Activated T-cell treated with anti-CD3 and anti-CD28 coated beads for 24 hours (primary cell): Measurements from ENCODE around the gene DCTN3.

Source experiments
- DNase-seq: peaks from one replicate; pipeline ENCODE4 v3.0.0-alpha.2; 2020; ENCODE audit warnings: low read depth

Gene DCTN3

GRCh38 chr9:34590381-34591247, 29.7 kb downstream of the DCTN3 start:
- no peak for DNase-seq

- no peak for DNase-seq
These were observed 30.5 kb downstream of the DCTN3 start, which contains the start of gene CNTFR for GRCh38 chr9:34589636-34590380. CNTFR (minus strand) TSS chr9:34589724; CDS start chr9:34568981, 20,743 bp downstream.

DNA sequence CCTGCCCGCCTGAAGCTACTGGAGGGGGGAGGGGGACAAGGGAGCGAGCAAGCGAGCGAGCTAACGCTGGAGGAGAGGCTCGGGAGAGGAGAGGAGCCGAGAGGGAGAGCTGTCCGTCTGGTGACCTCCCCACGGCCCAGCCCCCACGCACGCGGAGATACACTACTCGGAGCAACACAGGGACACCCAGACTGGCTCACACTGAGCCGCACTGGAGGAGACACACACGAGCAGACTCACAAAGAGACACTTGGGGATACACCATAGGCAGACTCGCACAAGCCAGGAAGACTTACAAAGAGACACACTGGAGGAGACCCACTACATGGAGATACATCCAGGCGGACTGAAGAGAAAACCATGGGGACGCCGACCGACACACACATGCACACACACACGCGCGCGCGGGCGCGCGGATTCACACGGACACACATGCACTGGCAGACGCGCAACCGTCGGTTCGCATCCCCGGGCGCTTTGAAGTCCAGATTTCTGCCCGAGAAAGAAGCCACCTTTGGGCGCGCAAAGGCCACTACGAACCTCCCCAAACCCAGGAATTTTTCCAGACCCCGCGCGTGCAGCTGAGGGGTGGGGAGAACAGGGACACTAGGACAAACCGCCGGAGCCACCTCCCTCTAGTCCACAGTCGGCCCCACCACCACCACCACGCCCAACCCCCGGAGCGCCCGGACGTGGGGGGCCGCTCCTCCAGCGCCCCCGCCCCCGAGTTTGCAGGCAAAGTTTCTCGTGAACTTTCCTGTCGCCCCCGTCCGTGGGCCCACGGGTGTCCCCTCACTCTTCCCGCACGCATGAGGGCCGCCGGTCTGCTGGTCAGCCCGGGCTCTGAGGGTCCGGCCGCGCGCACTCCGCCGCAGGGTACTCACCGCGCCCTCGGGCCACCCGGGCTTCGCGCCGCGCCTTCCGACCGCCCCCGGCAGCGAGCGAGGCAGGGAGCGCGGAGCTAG, 31.3 kb downstream of the DCTN3 start:
- DNase-seq, result no peak

DNA sequence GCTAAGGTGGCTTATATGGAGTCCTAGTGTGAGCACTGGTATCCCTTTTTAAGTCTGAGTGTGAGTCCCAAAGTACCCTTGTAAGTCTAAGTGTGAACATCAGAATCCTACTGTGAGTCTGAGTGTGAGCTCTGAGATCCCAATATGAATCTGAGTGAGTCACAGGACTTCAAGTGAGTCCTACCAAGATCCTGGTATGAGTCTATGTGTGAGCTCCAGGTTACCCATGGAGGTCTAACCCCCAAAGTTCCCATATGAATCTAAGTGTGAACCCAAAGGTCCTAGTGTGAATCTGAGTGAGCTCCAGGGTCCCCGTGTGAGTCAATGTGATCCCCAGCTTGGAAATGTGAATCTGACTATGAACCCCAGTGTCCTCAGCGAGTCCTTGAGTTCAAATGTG, 33.0 kb downstream of the DCTN3 start:
- no peak for DNase-seq

- no peak for DNase-seq
These were observed 34.2 kb downstream of the DCTN3 start for GRCh38 chr9:34585946-34586669.

GRCh38 chr9:34584970-34585369, 35.3 kb downstream of the DCTN3 start:
- DNase-seq, result no peak

GRCh38 chr9:34582787-34583186, 37.5 kb downstream of the DCTN3 start:
- DNase-seq, result no peak

DNA sequence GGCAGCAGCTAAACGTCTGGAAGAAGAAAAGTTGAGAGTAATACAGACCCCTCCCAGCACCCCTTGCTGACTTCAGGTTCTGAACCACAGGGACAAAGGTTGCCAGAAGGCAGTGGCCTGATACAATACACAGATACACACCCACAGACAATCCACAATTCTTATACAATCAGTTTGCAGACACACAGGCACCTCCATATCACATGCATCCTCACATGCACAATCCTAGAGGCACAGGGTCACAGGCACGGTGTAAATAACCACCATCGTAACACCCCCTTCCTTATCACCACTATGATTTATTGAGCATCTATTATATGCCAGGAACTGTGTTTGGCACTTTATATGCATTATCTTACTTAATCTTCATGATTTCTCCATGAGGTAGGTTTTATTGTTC, 39.0 kb downstream of the DCTN3 start:
- no peak for DNase-seq

DNA sequence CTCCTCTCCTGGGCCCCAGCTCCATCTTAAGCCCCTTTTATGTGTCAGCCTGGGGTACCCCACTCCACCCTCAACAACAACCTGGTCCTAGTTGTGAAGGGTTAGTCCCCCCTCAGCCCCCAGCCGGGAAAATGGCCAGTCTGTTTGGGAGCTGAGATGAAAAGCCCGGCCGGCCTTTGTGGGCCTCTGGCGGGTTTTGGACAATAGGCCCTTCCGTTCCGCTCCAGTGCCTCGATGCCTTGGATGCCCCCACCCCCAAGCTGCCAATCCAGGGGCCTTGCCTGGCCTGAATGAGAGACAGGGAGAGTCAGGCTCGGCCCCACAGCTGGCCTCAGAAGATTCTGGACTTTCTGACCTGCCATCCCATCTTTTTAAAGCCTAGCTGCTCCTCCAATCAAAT, 39.9 kb downstream of the DCTN3 start:
- DNase-seq, result no peak

DNA sequence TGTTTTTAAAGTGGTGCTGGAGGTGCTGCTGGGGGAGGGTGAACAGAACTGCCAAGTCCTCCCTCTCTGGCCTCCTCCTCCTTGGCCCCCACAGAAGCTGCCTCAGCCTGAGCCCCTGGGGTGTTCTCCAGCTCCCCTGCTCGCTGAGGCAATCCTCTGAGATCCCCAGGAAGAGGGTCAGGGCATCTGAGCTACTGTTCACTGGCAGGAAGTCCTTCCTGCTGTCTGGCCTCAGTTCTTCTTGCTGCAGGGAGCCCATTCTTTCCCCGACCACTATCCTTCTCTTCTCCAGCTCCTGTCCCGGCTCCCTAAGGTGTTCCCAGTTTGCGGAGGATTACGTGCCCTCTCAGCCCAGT, 40.5 kb downstream of the DCTN3 start:
- no peak for DNase-seq

GRCh38 chr9:34579104-34579807, 41.0 kb downstream of the DCTN3 start:
- no peak for DNase-seq

- DNase-seq, result no peak
These were observed 41.8 kb downstream of the DCTN3 start for GRCh38 chr9:34578241-34579103.

DNA sequence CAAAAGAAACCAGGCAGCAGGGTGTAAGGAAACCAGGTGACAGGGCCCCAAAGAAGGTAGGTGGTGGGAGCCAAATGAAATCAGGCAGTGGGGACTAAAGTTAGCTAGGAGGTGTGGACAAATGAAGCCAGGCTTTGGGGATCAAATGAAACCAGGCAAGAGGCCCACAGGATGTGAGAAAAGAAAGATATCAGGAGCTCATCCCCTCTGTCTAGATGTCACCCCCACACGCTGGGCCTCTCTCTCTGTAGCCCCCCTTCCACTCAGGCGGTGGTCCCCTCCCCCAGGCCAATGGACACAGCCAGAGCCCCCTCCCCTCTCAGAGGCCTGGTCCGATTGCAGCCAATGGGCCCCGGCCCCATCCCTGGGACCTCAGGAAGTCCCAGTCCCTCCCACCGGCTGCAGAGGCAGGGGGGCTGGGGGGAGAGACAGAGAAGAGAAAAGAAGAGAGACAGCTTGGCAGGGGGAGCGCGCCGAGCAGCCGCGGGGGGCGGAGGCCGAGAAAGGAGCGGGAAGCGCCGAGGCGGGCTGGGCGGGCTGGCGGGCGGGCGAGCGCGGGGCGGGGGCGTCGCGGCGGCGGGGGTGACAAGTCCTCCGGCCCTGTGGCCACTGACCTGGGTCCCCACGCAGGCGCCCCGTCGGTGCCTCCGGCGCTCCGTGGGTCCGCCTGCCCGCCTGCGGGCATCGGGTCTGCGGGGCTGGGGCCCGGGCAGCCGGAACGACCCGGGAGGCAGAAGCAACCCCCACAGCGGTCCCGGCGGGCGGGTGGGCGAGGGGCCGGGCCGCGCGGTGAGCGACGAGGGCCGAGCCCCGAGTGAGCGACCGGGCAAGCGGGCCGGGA, 42.7 kb downstream of the DCTN3 start:
- DNase-seq, result no peak

DNA sequence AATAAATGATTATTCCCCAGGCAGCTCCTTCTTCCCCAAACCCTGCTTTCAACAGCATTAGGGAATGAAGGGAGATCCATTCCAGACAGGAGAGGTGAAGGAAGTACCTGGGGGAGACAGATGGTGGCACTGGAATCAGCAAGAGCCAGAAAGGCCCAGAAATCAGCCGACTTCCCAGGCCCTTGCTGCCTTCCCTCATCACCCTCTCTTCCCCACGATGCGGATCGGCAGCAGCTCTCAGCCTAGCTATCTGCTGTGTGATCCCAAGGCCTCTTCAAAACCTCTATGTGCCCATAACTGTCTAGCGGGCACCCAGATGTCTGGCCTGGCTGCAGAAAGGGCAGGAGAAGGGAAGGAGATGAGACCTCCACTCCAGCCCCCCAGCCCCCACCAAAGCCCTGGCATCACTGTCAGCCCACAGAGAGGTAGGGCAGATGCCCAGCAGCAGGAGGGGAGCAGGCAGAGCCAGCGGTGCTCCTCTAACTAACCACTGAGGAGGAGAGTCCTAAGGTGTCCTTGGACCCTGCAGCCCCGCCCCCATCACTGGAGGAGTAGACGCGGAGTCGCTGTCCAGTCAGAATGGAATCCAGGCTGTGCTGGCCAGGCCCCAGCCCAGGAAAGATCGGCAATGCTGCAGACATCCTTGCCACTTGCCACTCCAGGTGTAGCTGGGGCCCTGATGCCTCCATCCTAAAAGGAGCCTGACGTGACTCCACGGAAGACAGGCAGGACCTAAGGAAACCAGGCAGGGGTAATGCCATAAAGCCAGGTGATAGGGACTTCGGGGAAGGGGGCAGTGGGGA, 43.5 kb downstream of the DCTN3 start:
- DNase-seq, result no peak

GRCh38 chr9:34575862-34576596, 44.3 kb downstream of the DCTN3 start:
- no peak for DNase-seq

DNA sequence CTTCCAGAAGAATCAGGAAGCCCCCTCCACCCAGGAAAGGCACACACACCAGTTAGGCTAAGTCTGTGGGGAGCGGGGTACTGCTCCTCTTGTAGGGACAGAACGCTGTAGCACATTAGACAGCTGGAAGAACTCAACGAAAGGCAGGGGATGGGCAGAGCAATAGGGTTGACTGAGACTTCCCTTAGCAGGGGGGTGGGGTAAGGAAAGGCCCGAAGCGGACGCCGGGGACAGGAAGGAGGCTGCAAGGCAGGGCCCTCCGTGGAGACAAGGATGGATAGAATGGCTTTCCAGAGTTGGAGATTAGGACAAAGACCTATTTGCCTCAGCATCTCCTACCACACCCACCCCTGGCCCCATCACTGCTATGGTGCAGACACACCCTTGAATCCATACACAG, 45.1 kb downstream of the DCTN3 start:
- no peak for DNase-seq

DNA sequence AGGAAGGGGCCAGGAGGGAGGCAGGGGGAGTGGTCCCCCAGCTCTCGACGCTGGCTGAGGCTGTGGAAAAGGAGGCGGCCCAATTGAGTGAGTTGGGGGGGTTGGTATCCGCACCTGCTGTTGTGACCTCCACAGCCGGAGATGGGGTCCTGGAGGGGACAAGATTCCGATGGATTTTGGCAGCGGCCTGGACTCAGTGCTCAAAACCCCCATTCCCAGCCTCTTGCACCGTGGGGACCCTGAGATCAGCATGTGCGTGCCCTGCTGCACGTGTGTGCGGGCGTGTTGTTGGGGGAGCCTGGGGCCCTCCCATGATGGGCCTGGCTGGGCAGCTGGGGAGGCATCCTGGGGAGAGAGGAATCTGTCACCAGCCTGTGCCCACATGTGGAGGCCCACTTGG, 45.7 kb downstream of the DCTN3 start:
- no peak for DNase-seq
